Measurements from ENCODE around the gene TSFM. TPM values are rescaled to one million over a fixed set of nuclear protein-coding genes. Genes with fewer than 3 reads are reported as not detected.

TSFM gene
- total and polyA plus RNA-seq, 2 of the 13 experiments (the other 11 are each of a cell fraction or from before 2014, with no cell fraction given), result 29.8 to 68.3 TPM

DNA sequence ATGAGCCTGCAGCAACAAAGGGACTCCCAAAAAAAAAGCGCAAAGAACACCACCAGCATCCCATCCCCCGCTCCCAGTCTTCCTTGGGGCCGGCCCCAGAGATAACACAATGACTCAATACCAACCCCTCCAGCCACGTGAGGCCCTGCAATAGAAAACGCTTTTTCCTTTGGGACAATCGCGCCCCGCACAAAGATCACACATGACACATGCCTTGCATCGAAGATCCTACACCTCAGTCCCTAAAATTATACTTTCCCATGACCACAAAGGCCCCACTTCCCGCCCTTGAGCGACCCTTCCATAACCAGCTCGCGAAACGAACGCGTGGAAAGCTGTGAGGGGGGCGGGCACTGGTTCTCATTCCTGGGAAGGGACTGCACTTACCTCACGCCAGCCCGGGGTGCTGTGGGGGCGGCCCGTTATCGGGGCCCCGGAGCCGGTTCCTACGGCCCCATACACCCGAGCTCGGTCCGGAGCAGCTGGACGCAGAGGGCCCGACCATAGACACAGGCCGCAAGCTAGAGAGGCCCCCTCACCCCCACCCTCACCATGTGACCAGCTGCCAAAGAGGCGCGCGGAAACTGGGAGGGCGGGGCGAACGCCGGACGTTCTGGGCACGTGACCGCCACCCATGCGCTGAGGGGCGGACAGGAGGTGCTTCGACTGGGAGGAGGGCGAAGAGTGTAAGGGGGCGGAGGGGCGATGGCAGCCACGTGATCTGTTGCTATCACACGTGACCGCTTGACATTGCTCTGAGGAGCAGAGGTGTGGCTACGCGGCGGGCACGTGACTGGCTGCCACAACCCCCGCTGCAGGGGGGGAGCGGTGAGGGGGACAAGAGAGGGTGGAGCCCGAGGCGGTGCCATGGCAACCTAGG lies 30.6 kb upstream of the TSFM start, which contains the start of gene CDK4 (continued):
- TF ChIP-seq, protein P1, sequence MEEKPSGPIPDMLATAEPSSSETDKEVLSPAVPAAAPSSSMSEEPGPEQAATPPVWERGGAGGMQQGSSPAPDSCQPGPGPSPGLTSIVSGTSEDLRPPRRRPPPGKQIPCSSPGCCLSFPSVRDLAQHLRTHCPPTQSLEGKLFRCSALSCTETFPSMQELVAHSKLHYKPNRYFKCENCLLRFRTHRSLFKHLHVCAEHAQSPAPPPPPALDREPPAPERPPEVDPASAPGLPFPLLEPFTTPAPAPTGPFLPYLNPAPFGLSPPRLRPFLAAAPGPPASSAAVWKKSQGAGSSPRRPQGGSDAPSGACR (CRISPR knock-in tag; IDR thresholded peaks at IDR 0.05), result peak; percentile 89
- TF ChIP-seq TRIM24 (CRISPR knock-in tag; IDR thresholded peaks at IDR 0.05) (no peak), TEF (CRISPR knock-in tag; IDR thresholded peaks at IDR 0.05) (no peak), ZNF367 (CRISPR knock-in tag; IDR thresholded peaks at IDR 0.05; ENCODE audit: borderline replicate concordance) (peak; percentile 82; the same call in 1 of the 2 replicates), POLR2G (IDR thresholded peaks at IDR 0.05; ENCODE audit: low read depth, low read length) (peak; percentile 88), ZFP82 (CRISPR knock-in tag; IDR thresholded peaks at IDR 0.05; ENCODE audit: borderline replicate concordance) (peak; percentile 98; the same call in 1 of the 2 replicates), MED8 (CRISPR knock-in tag; IDR thresholded peaks at IDR 0.05; ENCODE audit: insufficient replicate concordance) (peak; percentile 76), TAF15 (IDR thresholded peaks at IDR 0.05; ENCODE audit: low read depth, low read length, poor library complexity, severe bottlenecking) (peak; percentile 99), HOXA9 (CRISPR knock-in tag; IDR thresholded peaks at IDR 0.05; ENCODE audit: borderline replicate concordance) (peak; percentile 93; the same call in 1 of the 2 replicates), FOXC1 (CRISPR knock-in tag; IDR thresholded peaks at IDR 0.05; ENCODE audit: borderline replicate concordance) (peak; percentile 96), ZNF782 (CRISPR knock-in tag; IDR thresholded peaks at IDR 0.05; ENCODE audit: borderline replicate concordance) (peak; percentile 87; the same call in 1 of the 2 replicates), HHEX (CRISPR knock-in tag; IDR thresholded peaks at IDR 0.05) (no peak), ARHGAP35 (CRISPR knock-in tag; IDR thresholded peaks at IDR 0.05; ENCODE audit: borderline replicate concordance) (peak; percentile 81; the same call in 1 of the 2 replicates), IKZF1 (IDR thresholded peaks at IDR 0.05) (no peak), RAD51 (IDR thresholded peaks at IDR 0.05; ENCODE audit: borderline replicate concordance) (peak; percentile 100), ZSCAN21 (CRISPR knock-in tag; IDR thresholded peaks at IDR 0.05; ENCODE audit: borderline replicate concordance) (peak; percentile 89), ZNF839 (CRISPR knock-in tag; IDR thresholded peaks at IDR 0.05; ENCODE audit: borderline replicate concordance) (no peak), JARID2 (CRISPR knock-in tag; IDR thresholded peaks at IDR 0.05; ENCODE audit: insufficient replicate concordance) (no peak), ZUFSP (CRISPR knock-in tag; IDR thresholded peaks at IDR 0.05; ENCODE audit: borderline replicate concordance) (no peak), JUN (CRISPR knock-in tag; IDR thresholded peaks at IDR 0.05) (peak; percentile 83; the same call in 1 of the 2 replicates), ZNF317 (CRISPR knock-in tag; IDR thresholded peaks at IDR 0.05) (peak; percentile 91), EED (CRISPR knock-in tag; IDR thresholded peaks at IDR 0.05) (peak; percentile 86; the same call in 1 of the 2 replicates), ZNF329 (CRISPR knock-in tag; IDR thresholded peaks at IDR 0.05; ENCODE audit: low read depth) (peak; percentile 53; the same call in 1 of the 2 replicates), DMAP1 (CRISPR knock-in tag; IDR thresholded peaks at IDR 0.05) (peak; percentile 97), GATA4 (IDR thresholded peaks at IDR 0.05; ENCODE audit: borderline replicate concordance, low read depth) (no peak), ZNF674 (CRISPR knock-in tag; IDR thresholded peaks at IDR 0.05; ENCODE audit: low read depth) (peak; percentile 71; the same call in 1 of the 2 replicates), ZNF572 (CRISPR knock-in tag; IDR thresholded peaks at IDR 0.05) (no peak), TCF7L2 (IDR thresholded peaks at IDR 0.05; ENCODE audit: low read depth, low read length) (no peak)
